ENCODE measurements around the gene TUBA1B. TPM values are rescaled to one million over a fixed set of nuclear protein-coding genes. Genes with fewer than 3 reads are reported as not detected.

The TUBA1B gene
- total and polyA plus RNA-seq, 2 of the 13 experiments (the other 11 are each of a cell fraction or from before 2014, with no cell fraction given) = 1,275 to 1,353 TPM

DNA sequence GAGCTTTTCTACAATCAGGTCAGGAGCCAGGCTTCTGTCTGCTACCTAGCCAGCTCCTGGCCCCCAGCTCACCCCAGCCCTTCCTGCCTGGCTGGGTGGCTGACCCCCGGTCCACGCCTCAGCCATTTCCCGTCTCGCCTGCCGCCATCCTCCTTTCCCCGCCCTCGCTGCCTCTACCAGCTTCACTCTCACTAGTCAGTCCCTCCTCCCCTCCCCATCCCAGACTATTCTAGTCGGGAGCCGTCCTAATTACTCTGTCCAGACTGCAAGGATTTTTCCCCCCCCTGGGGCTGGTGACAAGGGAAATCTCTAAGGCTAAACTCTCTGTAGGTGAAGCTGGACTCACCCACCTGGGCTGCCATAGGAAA, 37.4 kb downstream of the TUBA1B start (continued):
- TF ChIP-seq, protein P1, sequence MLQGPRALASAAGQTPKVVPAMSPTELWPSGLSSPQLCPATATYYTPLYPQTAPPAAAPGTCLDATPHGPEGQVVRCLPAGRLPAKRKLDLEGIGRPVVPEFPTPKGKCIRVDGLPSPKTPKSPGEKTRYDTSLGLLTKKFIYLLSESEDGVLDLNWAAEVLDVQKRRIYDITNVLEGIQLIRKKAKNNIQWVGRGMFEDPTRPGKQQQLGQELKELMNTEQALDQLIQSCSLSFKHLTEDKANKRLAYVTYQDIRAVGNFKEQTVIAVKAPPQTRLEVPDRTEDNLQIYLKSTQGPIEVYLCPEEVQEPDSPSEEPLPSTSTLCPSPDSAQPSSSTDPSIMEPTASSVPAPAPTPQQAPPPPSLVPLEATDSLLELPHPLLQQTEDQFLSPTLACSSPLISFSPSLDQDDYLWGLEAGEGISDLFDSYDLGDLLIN (CRISPR knock-in tag; IDR thresholded peaks at IDR 0.05; ENCODE audit: borderline replicate concordance) = no peak
- TF ChIP-seq TBP (CRISPR knock-in tag; IDR thresholded peaks at IDR 0.05) (no peak), ZNF558 (CRISPR knock-in tag; IDR thresholded peaks at IDR 0.05; ENCODE audit: borderline replicate concordance) (no peak), FOXA3 (CRISPR knock-in tag; IDR thresholded peaks at IDR 0.05) (no peak), ELF3 (CRISPR knock-in tag; IDR thresholded peaks at IDR 0.05) (no peak), ZNF337 (CRISPR knock-in tag; IDR thresholded peaks at IDR 0.05; ENCODE audit: borderline replicate concordance, low read depth) (no peak), SCMH1 (CRISPR knock-in tag; IDR thresholded peaks at IDR 0.05; ENCODE audit: borderline replicate concordance) (no peak), ZNF264 (CRISPR knock-in tag; IDR thresholded peaks at IDR 0.05) (no peak), IRF2 (CRISPR knock-in tag; IDR thresholded peaks at IDR 0.05) (no peak), ZNF282 (IDR thresholded peaks at IDR 0.05; ENCODE audit: partially characterized antibody) (no peak), GLI4 (CRISPR knock-in tag; IDR thresholded peaks at IDR 0.05; ENCODE audit: borderline replicate concordance) (no peak)
- TF ChIP-seq, protein P2, sequence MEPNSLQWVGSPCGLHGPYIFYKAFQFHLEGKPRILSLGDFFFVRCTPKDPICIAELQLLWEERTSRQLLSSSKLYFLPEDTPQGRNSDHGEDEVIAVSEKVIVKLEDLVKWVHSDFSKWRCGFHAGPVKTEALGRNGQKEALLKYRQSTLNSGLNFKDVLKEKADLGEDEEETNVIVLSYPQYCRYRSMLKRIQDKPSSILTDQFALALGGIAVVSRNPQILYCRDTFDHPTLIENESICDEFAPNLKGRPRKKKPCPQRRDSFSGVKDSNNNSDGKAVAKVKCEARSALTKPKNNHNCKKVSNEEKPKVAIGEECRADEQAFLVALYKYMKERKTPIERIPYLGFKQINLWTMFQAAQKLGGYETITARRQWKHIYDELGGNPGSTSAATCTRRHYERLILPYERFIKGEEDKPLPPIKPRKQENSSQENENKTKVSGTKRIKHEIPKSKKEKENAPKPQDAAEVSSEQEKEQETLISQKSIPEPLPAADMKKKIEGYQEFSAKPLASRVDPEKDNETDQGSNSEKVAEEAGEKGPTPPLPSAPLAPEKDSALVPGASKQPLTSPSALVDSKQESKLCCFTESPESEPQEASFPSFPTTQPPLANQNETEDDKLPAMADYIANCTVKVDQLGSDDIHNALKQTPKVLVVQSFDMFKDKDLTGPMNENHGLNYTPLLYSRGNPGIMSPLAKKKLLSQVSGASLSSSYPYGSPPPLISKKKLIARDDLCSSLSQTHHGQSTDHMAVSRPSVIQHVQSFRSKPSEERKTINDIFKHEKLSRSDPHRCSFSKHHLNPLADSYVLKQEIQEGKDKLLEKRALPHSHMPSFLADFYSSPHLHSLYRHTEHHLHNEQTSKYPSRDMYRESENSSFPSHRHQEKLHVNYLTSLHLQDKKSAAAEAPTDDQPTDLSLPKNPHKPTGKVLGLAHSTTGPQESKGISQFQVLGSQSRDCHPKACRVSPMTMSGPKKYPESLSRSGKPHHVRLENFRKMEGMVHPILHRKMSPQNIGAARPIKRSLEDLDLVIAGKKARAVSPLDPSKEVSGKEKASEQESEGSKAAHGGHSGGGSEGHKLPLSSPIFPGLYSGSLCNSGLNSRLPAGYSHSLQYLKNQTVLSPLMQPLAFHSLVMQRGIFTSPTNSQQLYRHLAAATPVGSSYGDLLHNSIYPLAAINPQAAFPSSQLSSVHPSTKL (CRISPR knock-in tag; IDR thresholded peaks at IDR 0.05) = no peak
